ENCODE results near the gene ENPP3.

- TF ChIP-seq USF1 (CRISPR knock-in tag; IDR thresholded peaks at IDR 0.05) (no peak), FOXJ3 (CRISPR knock-in tag; IDR thresholded peaks at IDR 0.05; ENCODE audit: borderline replicate concordance) (no peak), ZNF317 (CRISPR knock-in tag; IDR thresholded peaks at IDR 0.05; ENCODE audit: borderline replicate concordance, low read depth) (no peak)
- TF ChIP-seq, protein P1, sequence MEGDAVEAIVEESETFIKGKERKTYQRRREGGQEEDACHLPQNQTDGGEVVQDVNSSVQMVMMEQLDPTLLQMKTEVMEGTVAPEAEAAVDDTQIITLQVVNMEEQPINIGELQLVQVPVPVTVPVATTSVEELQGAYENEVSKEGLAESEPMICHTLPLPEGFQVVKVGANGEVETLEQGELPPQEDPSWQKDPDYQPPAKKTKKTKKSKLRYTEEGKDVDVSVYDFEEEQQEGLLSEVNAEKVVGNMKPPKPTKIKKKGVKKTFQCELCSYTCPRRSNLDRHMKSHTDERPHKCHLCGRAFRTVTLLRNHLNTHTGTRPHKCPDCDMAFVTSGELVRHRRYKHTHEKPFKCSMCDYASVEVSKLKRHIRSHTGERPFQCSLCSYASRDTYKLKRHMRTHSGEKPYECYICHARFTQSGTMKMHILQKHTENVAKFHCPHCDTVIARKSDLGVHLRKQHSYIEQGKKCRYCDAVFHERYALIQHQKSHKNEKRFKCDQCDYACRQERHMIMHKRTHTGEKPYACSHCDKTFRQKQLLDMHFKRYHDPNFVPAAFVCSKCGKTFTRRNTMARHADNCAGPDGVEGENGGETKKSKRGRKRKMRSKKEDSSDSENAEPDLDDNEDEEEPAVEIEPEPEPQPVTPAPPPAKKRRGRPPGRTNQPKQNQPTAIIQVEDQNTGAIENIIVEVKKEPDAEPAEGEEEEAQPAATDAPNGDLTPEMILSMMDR (IDR thresholded peaks at IDR 0.05): no peak
Measured at GRCh38 chr6:131727868-131728267, 90.8 kb downstream of the ENPP3 start.

Measured in WTC11 (cell line).